Globus pallidus (tissue), 1 donor: ENCODE measurements around the gene SLC8A1.

Experiments
- DNase-seq: peaks from one replicate; pipeline ENCODE4 v3.0.0-alpha.2; 2015; ENCODE audit warnings: low spot score

SLC8A1 gene

GRCh38 chr2:40451918-40452605 is at the start of gene SLC8A1:
Gene SLC8A1, minus strand, starts transcription at chr2:40452090.
- DNase-seq: no peak

GRCh38 chr2:40499437-40499836 is 47.5 kb upstream of the SLC8A1 start:
- no peak for DNase-seq

- DNase-seq: no peak
These were observed 45.5 kb upstream of the SLC8A1 start for GRCh38 chr2:40497251-40497859.

DNA sequence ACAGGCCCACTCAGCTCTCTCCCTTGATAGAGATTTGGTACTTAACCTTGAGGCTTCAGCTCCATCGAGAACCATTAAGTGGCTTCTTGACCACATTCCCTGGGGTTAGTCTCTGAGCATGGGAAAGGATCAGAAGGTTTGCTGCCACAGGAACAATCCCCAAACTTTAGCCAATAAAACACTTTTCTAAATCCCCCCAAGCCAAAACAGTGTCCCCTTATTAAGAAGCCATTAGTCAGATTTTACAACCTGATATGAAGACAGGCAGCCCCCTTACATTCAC is 37.7 kb upstream of the SLC8A1 start:
- DNase-seq: no peak

DNA sequence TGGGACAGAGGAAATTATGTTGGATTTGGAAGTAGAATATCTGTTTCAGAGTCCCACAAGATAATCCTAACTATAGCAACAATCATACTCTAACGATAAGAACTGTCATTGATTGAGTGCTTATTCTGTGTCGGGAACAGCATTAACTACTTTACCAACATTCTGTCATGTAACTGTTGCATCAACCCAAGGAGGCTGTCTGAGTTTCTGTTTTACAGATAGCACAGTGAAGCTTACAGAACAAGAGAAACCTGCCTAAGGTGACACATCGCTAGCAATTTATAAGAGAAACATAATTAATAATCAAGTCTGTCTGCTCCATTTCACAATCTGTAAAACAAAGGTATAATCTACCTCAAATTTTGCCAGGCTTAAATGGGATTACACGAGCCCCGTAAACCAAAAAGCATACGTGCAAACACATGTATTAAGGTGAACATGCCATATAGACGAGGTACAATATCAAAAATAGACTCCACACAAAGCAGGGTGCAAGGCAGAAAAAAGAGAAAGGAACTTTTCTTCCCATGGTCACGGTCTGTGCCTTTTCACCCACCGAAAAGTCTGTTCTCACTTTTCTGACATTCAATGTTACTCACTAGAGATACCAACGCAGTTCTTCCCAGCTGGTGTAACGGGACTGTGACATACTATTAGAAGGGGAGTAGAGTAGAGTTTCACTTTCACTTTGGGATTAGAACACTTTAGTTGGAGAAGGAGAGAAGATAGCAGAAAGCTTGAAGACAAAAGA is 37.2 kb upstream of the SLC8A1 start:
- no peak for DNase-seq

DNA sequence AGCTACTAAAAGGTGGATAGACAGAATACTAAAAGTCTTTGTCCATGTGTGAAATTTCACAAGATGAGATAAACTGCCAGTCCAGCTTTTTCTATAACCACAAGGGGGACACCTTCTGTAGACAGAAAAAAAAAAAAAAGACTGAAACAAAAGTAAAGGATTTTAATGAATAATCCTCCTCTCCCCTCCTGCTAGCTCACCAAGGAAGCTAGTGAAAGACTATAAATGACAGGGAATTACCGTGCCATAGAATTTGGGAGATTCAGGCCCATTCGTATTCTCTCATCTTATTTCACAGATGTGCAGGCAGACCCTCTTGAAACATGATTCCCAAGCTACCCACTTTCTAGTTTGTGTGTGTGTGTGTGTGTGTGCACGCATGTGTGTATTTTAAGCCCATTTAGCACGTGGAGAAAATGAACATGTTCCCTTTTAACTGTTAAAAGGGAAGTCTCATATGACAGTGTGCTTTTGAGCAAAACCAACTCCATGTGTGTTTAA is 36.3 kb upstream of the SLC8A1 start:
- DNase-seq: no peak

DNA sequence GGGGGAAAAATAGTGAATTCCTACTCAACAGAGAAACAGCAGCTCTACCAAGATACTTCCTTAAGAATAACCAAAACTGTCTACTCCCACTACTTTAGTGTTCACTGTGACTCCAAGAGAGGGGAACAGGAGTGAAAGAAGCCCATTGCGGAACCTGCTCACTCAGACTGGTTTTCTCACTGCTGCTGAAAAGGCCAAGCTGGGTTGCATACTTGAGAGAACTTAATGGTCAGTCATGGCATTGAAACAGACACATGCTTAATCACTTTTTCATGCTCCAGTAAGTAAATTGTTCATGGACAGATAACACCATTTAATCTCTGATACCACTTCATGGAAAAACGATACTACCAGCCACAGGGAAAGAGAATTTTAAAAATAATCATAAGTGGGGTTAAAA is 35.7 kb upstream of the SLC8A1 start:
- peak; percentile 51 for DNase-seq

DNA sequence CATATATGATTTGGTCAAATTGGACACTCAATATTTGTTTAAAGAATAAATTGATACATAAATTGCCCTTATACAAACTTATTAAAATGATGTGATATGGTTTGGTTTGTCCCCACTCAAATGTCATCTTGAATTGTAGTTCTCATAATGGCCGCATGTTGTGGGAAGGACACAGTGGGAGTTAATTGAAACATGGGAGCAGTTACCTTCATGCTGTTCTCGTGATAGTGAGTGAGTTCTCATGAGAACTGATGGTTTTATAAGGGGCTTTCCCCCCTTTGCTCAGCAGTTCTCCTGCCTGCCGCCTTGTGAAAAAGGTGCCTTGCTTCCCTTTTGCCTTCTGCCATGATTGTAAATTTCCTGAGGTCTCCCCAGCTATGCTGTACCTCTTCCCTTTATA is 34.0 kb upstream of the SLC8A1 start:
- DNase-seq: no peak

DNA sequence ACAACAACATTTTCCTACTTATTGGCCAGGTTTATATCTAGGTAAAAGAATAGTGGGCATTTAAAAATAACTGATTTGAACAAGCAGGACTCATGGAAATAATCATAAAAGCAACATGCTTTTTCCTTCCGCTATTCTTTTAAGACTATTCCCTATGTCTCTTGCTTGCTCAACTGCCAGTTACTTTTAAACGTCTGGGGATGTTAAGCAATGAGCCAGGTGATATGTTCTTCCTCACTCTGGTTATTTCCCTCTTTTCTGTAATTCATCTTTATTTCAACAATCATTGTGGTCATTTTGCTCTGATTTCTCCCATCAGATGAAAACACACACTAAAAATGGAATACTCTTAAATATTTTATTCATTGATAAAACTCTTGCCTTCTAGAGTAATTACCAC is 33.4 kb upstream of the SLC8A1 start:
- DNase-seq: no peak

GRCh38 chr2:40483549-40484243 is 31.8 kb upstream of the SLC8A1 start:
- DNase-seq: no peak

GRCh38 chr2:40480596-40480995 is 28.7 kb upstream of the SLC8A1 start:
- no peak for DNase-seq

DNA sequence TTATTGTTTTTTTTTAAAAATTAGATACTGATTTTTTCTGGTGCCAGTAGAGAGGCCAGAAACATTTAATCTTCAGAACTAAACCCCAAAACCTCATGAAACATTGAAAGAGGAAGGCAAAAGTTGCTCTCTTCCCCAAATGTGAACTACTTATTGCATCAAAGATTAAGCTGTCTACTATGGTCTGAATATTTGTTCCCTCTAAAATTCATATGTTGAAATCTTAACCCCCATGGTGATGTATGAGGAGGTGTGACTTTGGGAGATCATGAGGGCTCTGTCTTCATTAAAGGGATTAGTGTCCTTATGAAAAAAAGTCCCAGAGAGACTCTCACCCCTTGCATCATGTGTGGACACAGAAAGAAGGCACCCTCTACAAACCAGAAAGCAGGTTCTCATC is 28.2 kb upstream of the SLC8A1 start:
- no peak for DNase-seq

DNA sequence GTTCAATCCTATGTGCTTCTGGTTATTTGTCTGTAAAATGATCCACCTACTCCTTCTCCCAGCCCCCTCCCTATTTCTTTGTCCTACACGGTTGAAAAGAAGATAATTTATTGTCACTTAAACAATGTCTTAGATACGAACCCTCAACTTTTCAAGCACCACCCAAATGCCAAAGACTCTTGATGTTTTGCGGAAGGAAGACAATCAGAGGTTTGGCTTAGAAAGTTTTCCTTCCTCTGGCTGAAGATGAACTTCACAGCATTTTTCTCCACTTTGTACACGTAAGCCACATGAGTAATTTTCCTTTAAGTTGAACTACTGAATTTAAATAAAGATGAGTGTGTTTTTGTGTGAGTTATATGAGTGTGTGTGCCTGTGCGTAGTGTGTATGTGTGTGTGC is 25.5 kb upstream of the SLC8A1 start:
- DNase-seq: peak; percentile 32

GRCh38 chr2:40476436-40476835 is 24.5 kb upstream of the SLC8A1 start:
- DNase-seq: no peak

DNA sequence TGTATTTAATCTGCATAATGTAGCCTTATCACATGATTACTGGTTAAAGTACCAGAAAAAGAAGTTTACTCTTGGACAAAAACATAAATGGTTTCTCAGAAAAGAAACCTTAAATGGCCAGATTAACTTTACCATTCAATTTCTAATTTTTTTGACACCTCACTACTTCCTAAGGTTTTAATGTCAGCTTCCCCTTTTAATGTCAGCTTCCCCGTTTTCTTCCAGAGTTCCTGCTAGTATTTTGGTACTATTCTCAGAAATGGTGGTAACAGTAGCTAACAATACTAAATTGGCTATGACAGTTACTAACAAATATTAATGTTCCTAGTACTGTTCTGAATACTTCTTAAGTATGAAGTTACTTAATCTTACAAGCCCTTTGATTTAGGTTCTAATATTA is 22.4 kb upstream of the SLC8A1 start:
- no peak for DNase-seq

DNA sequence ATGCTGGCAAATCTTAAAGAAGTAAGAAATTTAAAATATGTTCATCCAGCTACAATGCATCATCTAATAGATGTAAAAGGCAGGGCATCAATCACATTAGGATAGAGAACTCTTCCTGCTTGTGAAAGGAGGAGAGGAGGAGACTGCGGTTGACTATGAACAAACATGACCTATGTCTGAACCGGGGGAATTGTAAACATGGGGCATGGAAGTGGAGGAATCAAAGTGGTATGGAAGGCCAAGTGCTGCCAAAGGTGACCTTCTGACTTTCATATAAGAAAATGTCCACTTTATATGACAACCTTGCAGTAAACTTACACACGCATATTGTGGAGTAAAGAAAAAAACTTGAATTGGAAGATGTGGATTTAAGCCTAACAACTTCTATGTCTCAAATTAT is 20.0 kb upstream of the SLC8A1 start:
- DNase-seq: no peak

DNA sequence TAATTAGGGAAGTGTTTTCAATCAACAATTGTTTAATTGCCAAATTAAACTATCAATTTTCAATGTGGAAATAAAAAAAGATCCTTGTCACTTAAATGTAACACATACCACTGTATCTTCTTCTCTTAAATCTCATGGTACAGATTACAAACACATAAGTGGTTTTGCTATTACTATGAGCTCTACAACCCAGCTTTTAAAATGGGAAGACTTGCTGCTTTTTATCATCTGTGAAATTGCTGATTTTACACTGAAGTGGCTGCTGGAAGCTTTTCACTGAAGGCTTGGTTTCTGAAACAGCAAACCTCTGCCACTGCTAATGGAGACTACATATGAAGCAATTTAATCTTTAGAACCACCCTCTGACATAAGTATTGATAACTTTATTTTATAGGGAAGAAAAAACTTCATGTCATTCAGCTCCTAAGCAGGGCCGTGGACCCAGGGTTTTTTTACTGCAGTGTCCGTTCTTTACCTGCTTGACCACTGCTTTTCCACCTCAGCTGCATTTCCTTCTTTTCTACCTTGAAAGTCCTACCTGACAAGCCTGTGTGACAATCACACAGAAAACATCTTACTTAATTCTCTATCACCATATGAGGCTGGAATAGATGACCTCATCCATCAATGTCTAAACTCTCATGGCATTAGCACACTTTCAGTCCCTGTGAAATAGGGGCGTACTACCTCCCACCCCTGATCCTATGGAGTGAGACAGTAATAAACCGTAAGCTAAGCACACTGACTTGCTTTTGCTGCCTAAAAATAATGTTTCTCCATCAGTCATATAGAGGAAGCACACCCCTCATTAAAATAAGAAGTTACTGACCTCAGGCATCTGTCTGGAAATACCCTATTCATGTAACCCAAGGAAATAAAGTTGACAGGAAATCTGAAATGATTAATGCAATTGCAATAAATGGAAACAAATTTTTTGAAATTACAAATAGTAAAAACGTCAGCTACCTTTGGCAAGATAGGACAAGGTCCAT is 19.2 kb upstream of the SLC8A1 start:
- DNase-seq: no peak

DNA sequence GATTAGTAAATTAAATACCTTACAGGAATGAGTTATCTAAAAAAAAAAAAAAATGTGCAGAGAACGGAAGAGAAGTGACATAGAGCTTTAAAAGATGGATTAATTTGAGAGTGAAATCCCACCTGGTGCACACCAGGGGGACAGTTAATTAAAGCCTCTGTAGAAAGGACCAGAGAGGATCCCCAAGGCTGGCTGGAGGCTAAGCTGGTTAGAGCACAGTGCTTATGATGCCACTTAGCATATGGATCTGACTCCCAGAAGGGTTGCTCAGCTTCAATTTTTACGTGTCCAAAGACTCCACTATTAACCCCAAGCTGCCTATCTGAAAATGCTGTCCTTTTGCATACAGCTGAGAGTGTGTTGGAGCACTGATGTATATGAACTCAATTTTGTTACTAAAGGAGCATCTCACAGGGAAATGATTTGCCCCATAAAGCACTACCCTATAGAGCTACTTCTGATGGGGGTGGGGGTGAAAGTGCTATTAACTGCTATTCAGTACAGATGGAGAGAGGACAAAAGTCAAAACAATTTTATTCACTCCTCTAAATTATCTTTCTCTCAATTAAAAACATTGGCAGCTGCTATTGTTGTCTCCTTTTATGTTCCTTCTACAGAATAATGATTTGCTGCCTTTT is 15.2 kb upstream of the SLC8A1 start:
- DNase-seq: no peak

GRCh38 chr2:40466332-40466906 is 14.5 kb upstream of the SLC8A1 start:
- no peak for DNase-seq

GRCh38 chr2:40463112-40463511 is 11.2 kb upstream of the SLC8A1 start:
- no peak for DNase-seq
